Measurements from ENCODE around the gene DNASE1.

The DNASE1 gene

GRCh38 chr16:3612510-3613466 lies 41.7 kb upstream of the DNASE1 start:
- no peaks in the 10 kb centered on the region for H3K9me3 ChIP-seq (ENCODE audit: control insufficient read depth, insufficient read depth, low read length)
- peaks cover 1% of the 10 kb centered on the region; the same call in 1 of the 2 replicates for H3K4me1 ChIP-seq (ENCODE audit: control insufficient read depth, insufficient read depth, low read length)
- no CpG with 5 or more reads among the region's 34 CpGs for WGBS (ENCODE audit: insufficient coverage, insufficient read length)
- H3K4me3 ChIP-seq (ENCODE audit: low read length), result no peak overlapping the region
- H3K27me3 ChIP-seq (ENCODE audit: control insufficient read depth, insufficient read depth, low read length), result no peaks in the 10 kb centered on the region
- DNase-seq (ENCODE audit: low read depth, low spot score), result no peak
- H3K36me3 ChIP-seq (ENCODE audit: control insufficient read depth, insufficient read depth, low read length), result no peaks in the 10 kb centered on the region
- H3K27ac ChIP-seq (ENCODE audit: low read length), result no peak overlapping the region

GRCh38 chr16:3618769-3619141 lies 35.7 kb upstream of the DNASE1 start:
- no peak for DNase-seq (ENCODE audit: low read depth, low spot score)
- Histone ChIP-seq H3K36me3 (ENCODE audit: control insufficient read depth, insufficient read depth, low read length) (no peaks in the 10 kb centered on the region), H3K27ac (ENCODE audit: low read length) (no peak overlapping the region), H3K9me3 (ENCODE audit: control insufficient read depth, insufficient read depth, low read length) (no peaks in the 10 kb centered on the region), H3K4me1 (ENCODE audit: control insufficient read depth, insufficient read depth, low read length) (no peaks in the 10 kb centered on the region), H3K27me3 (ENCODE audit: control insufficient read depth, insufficient read depth, low read length) (no peaks in the 10 kb centered on the region), H3K4me3 (ENCODE audit: low read length) (no peak overlapping the region)
- WGBS (ENCODE audit: insufficient coverage, insufficient read length), result no CpG with 5 or more reads among the region's 3 CpGs

- H3K27ac ChIP-seq (ENCODE audit: low read length), result no peak overlapping the region
- WGBS (ENCODE audit: insufficient coverage, insufficient read length), result no CpG with 5 or more reads among the region's 3 CpGs
- H3K36me3 ChIP-seq (ENCODE audit: control insufficient read depth, insufficient read depth, low read length), result no peaks in the 10 kb centered on the region
- H3K9me3 ChIP-seq (ENCODE audit: control insufficient read depth, insufficient read depth, low read length), result no peaks in the 10 kb centered on the region
- no peak for DNase-seq (ENCODE audit: low read depth, low spot score)
- no peak overlapping the region for H3K4me3 ChIP-seq (ENCODE audit: low read length)
- peaks cover 1% of the 10 kb centered on the region; the same call in 1 of the 2 replicates for H3K4me1 ChIP-seq (ENCODE audit: control insufficient read depth, insufficient read depth, low read length)
- no peaks in the 10 kb centered on the region for H3K27me3 ChIP-seq (ENCODE audit: control insufficient read depth, insufficient read depth, low read length)
Measured at GRCh38 chr16:3623642-3624041, 30.8 kb upstream of the DNASE1 start.

GRCh38 chr16:3625331-3625730 lies 29.2 kb upstream of the DNASE1 start:
- peaks cover 1% of the 10 kb centered on the region; the same call in 1 of the 2 replicates for H3K4me1 ChIP-seq (ENCODE audit: control insufficient read depth, insufficient read depth, low read length)
- no peak for DNase-seq (ENCODE audit: low read depth, low spot score)

GRCh38 chr16:3625911-3626732 lies 28.4 kb upstream of the DNASE1 start:
- Histone ChIP-seq H3K27ac (ENCODE audit: low read length) (no peak overlapping the region), H3K36me3 (ENCODE audit: control insufficient read depth, insufficient read depth, low read length) (no peaks in the 10 kb centered on the region), H3K9me3 (ENCODE audit: control insufficient read depth, insufficient read depth, low read length) (no peaks in the 10 kb centered on the region), H3K4me3 (ENCODE audit: low read length) (no peak overlapping the region), H3K4me1 (ENCODE audit: control insufficient read depth, insufficient read depth, low read length) (peaks cover 1% of the 10 kb centered on the region; the same call in 1 of the 2 replicates), H3K27me3 (ENCODE audit: control insufficient read depth, insufficient read depth, low read length) (no peaks in the 10 kb centered on the region)
- WGBS (ENCODE audit: insufficient coverage, insufficient read length), result no CpG with 5 or more reads among the region's 4 CpGs
- DNase-seq (ENCODE audit: low read depth, low spot score), result no peak

More at GRCh38 chr16:3625331-3625730, 29.2 kb upstream of the DNASE1 start:
- Histone ChIP-seq H3K4me3 (ENCODE audit: low read length) (no peak overlapping the region), H3K9me3 (ENCODE audit: control insufficient read depth, insufficient read depth, low read length) (no peaks in the 10 kb centered on the region), H3K27me3 (ENCODE audit: control insufficient read depth, insufficient read depth, low read length) (no peaks in the 10 kb centered on the region), H3K36me3 (ENCODE audit: control insufficient read depth, insufficient read depth, low read length) (no peaks in the 10 kb centered on the region), H3K27ac (ENCODE audit: low read length) (no peak overlapping the region)
- WGBS (ENCODE audit: insufficient coverage, insufficient read length), result no CpG with 5 or more reads among the region's 5 CpGs

- Histone ChIP-seq H3K4me3 (ENCODE audit: low read length) (no peak overlapping the region), H3K4me1 (ENCODE audit: control insufficient read depth, insufficient read depth, low read length) (peaks cover 2% of the 10 kb centered on the region), H3K36me3 (ENCODE audit: control insufficient read depth, insufficient read depth, low read length) (peaks cover 2% of the 10 kb centered on the region; the same call in 1 of the 2 replicates), H3K27ac (ENCODE audit: low read length) (no peak overlapping the region), H3K9me3 (ENCODE audit: control insufficient read depth, insufficient read depth, low read length) (no peaks in the 10 kb centered on the region), H3K27me3 (ENCODE audit: control insufficient read depth, insufficient read depth, low read length) (no peaks in the 10 kb centered on the region)
- no CpG with 5 or more reads among the region's 3 CpGs for WGBS (ENCODE audit: insufficient coverage, insufficient read length)
- no peak for DNase-seq (ENCODE audit: low read depth, low spot score)
Measured at GRCh38 chr16:3637371-3637923, 17.0 kb upstream of the DNASE1 start.

GRCh38 chr16:3638916-3639644 lies 15.4 kb upstream of the DNASE1 start:
- H3K4me1 ChIP-seq (ENCODE audit: control insufficient read depth, insufficient read depth, low read length), result peaks cover 2% of the 10 kb centered on the region
- H3K27ac ChIP-seq (ENCODE audit: low read length), result no peak overlapping the region

GRCh38 chr16:3640207-3640606 lies 14.3 kb upstream of the DNASE1 start:
- no peak overlapping the region for H3K27ac ChIP-seq (ENCODE audit: low read length)
- DNase-seq (ENCODE audit: low read depth, low spot score), result no peak
- H3K4me3 ChIP-seq (ENCODE audit: low read length), result no peak overlapping the region
- peaks cover 2% of the 10 kb centered on the region; the same call in 1 of the 2 replicates for H3K36me3 ChIP-seq (ENCODE audit: control insufficient read depth, insufficient read depth, low read length)
- no CpG with 5 or more reads among the region's 3 CpGs for WGBS (ENCODE audit: insufficient coverage, insufficient read length)
- H3K4me1 ChIP-seq (ENCODE audit: control insufficient read depth, insufficient read depth, low read length), result peaks cover 4% of the 10 kb centered on the region
- H3K9me3 ChIP-seq (ENCODE audit: control insufficient read depth, insufficient read depth, low read length), result no peaks in the 10 kb centered on the region
- H3K27me3 ChIP-seq (ENCODE audit: control insufficient read depth, insufficient read depth, low read length), result no peaks in the 10 kb centered on the region

More at GRCh38 chr16:3638916-3639644, 15.4 kb upstream of the DNASE1 start:
- Histone ChIP-seq H3K36me3 (ENCODE audit: control insufficient read depth, insufficient read depth, low read length) (peaks cover 2% of the 10 kb centered on the region; the same call in 1 of the 2 replicates), H3K4me3 (ENCODE audit: low read length) (no peak overlapping the region), H3K27me3 (ENCODE audit: control insufficient read depth, insufficient read depth, low read length) (no peaks in the 10 kb centered on the region), H3K9me3 (ENCODE audit: control insufficient read depth, insufficient read depth, low read length) (no peaks in the 10 kb centered on the region)
- WGBS (ENCODE audit: insufficient coverage, insufficient read length), result no CpG with 5 or more reads among the region's 13 CpGs
- no peak for DNase-seq (ENCODE audit: low read depth, low spot score)

GRCh38 chr16:3640632-3641501 lies 13.6 kb upstream of the DNASE1 start:
- peaks cover 2% of the 10 kb centered on the region; the same call in 1 of the 2 replicates for H3K36me3 ChIP-seq (ENCODE audit: control insufficient read depth, insufficient read depth, low read length)
- DNase-seq (ENCODE audit: low read depth, low spot score), result no peak
- H3K4me1 ChIP-seq (ENCODE audit: control insufficient read depth, insufficient read depth, low read length), result peaks cover 10% of the 10 kb centered on the region
- H3K4me3 ChIP-seq (ENCODE audit: low read length), result no peak overlapping the region
- H3K27ac ChIP-seq (ENCODE audit: low read length), result no peak overlapping the region
- H3K27me3 ChIP-seq (ENCODE audit: control insufficient read depth, insufficient read depth, low read length), result no peaks in the 10 kb centered on the region
- WGBS (ENCODE audit: insufficient coverage, insufficient read length), result no CpG with 5 or more reads among the region's 17 CpGs
- no peaks in the 10 kb centered on the region for H3K9me3 ChIP-seq (ENCODE audit: control insufficient read depth, insufficient read depth, low read length)

Data from iPS DF 6.9 (cell line).